Adrenal gland (tissue), 12 donors: ENCODE measurements around the gene EXD3. TPM values are rescaled to one million over a fixed set of nuclear protein-coding genes. Genes with fewer than 3 reads are reported as not detected.

Source experiments
- DNase-seq, 7 donors: peaks; one replicate each; pipeline ENCODE4 v3.0.0-alpha.2; 2019 to 2020
- H3K27ac ChIP-seq, 5 donors: fragments of 200-600 bp; sonication (generic) in 4 of 5; 1 replicate in 3 of 5; 2 replicates in 2 of 5; pipeline versions ENCODE4 v1.5.1 to v1.8.0; 2016 to 2020; ENCODE audit warnings: mild to moderate bottlenecking in 1 of 5
- H3K27me3 ChIP-seq: fragments of 200-600 bp; 2 replicates; pipeline ENCODE4 v1.8.0; 2021
- H3K36me3 ChIP-seq, 2 donors: fragments of 200-600 bp; replicated peaks in 1 of 2; 1 replicate in 1 of 2; 2 replicates in 1 of 2; pipeline versions ENCODE4 v1.5.1 to v1.8.0; 2018 to 2022
- H3K4me1 ChIP-seq, 2 donors: fragments of 200-600 bp; replicated peaks in 1 of 2; 1 replicate in 1 of 2; 2 replicates in 1 of 2; pipeline versions ENCODE4 v1.5.1 to v1.8.0; 2018 to 2021
- H3K4me3 ChIP-seq, 4 donors: fragments of 200-600 bp; sonication (generic) in 3 of 4; one replicate each; pipeline ENCODE4 v1.5.1; 2016 to 2018
- H3K9me3 ChIP-seq, 3 donors: fragments of 200-600 bp; sonication (generic) in 1 of 3; replicated peaks in 1 of 3; 1 replicate in 2 of 3; 2 replicates in 1 of 3; pipeline versions ENCODE4 v1.5.1 to v1.8.0; 2016 to 2021
- CTCF ChIP-seq, 6 experiments: fragments of 450-650 bp in 4 of 6; fragments of 200-600 bp in 2 of 6; sonication (generic) in 1 of 6; IDR thresholded peaks; 1 replicate in 5 of 6; 2 replicates in 1 of 6; pipeline versions ENCODE4 v1.5.1 to v1.8.0; 2016 to 2021; ENCODE audit warnings: antibody characterized with exemption in 6 of 6, mild to moderate bottlenecking in 2 of 6, moderate library complexity in 1 of 6
- POLR2A ChIP-seq, 2 donors: fragments of 450-650 bp; IDR thresholded peaks; one replicate each; pipeline ENCODE4 v1.6.1; 2017; ENCODE audit warnings: antibody characterized with exemption in 2 of 2, mild to moderate bottlenecking in 2 of 2, moderate library complexity in 1 of 2
- WGBS, 4 donors: extraction: QIAGEN DNeasy Blood & Tissue Kit in 2 of 4; methylation state at CpG; one replicate each; pipeline versions ENCODE4 v1.1.5 to v1.1.7; 2013 to 2017; 5-methylcytosine and 5-hydroxymethylcytosine counted together
- intact Hi-C, 2 donors: fragments of 100-400 bp; cut with DNase I; formaldehyde crosslinking; loops; one replicate each; pipeline versions ENCODE4 v1.14.1 to v1.15.0; 2022 to 2023
- polyA plus RNA-seq, 3 donors: library from polyadenylated mRNA; stranded (reverse); fragments of 200-250 nt in 2 of 3; fragments of 350-450 nt in 1 of 3; fragmentation: Illumina TruSeq in 1 of 3; extraction: RNeasy Lipid Tissue Mini Kit (QIAGEN cat#74804) in 1 of 3; gene quantifications; one replicate each; pipeline ENCODE4 v1.2.3, GENCODE V29; 2013 to 2014
- total RNA-seq, 9 donors: library from RNA; depleted of rRNA in 4 of 9; stranded (reverse); fragments of >200 nt in 4 of 9; fragments of 120-200 nt in 1 of 9; fragmentation: NEBNext Ultra II Directional in 1 of 9; extraction: Animal tissue kit (Norgen Biotek cat#: 25700) in 1 of 9; gene quantifications; one replicate each; pipeline versions ENCODE4 v1.1.0 to v1.2.4, GENCODE V29; 2013 to 2023
- donor health status: healthy with polysubstance abuse.
- donor health status: Bipolar disorder and iron deficiency.
- donor health status: DM: yes; HTN: yes; CAD: no.
- donor health status: DM: no; HTN: no; CAD: no.
- donor health status: DM: no; HTN: no; CAD: no.
- donor health status: DM: yes; HTN: yes; CAD: no.

EXD3 gene
- total and polyA plus RNA-seq, 12 donors: 1.2 to 111 (median 23.9) TPM

GRCh38 chr9:137457406-137458193 lies 34.6 kb upstream of the EXD3 start:
- WGBS, 4 donors: 90 to 99% (median 92%) methylated on average over 13 to 44 of the region's 44 CpGs
- Histone ChIP-seq H3K27ac (peak overlapping the region in 2 of 5 donors; percentile 30 to 85), H3K4me1 (peaks cover 25 to 27% of the 10 kb centered on the region in 2 donors), H3K4me3 (peak overlapping the region in 1 of 4 donors; percentile 80), H3K36me3 (peaks cover 0 to 7% of the 10 kb centered on the region in 2 donors), H3K9me3 (no peaks in the 10 kb centered on the region), H3K27me3 (no peaks in the 10 kb centered on the region)
- intact Hi-C loops: no loop called here
- DNase-seq: peak in 4 of 7 donors; percentile 8 to 38 (median 20)
- TF ChIP-seq POLR2A (IDR thresholded peaks at IDR 0.05) (no peak), CTCF (IDR thresholded peaks at IDR 0.05) (no peak)

DNA sequence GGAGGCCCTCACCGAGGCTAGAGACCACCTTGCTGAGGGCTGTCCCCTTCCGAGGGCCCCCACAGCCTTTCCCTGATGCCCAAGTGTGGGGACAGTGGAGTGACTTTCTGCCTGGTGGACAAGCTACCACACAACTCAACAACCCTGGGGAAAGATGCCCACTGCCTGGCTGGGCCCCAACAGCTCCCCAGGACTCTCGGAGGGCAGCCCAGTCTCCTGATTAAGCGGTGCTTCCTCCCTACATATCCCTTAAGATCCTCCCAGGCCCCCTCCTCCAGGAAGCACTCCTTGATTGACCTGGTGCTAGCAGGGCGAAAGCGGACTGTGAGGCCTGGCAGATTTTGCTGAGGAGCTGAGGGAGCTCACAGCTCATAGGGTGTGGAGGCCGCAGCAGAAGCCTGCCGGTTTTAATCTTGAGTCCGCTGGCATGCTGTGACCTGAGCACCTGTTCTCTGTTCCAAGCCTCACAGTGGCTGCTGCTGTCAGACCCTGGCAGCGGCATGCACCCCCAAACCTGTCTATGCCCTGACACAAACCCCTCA lies 34.0 kb upstream of the EXD3 start:
- intact Hi-C loops: no loop called here
- peak in 4 of 7 donors; percentile 7 to 27 (median 18) for DNase-seq
- TF ChIP-seq CTCF (IDR thresholded peaks at IDR 0.05) (no peak), POLR2A (IDR thresholded peaks at IDR 0.05) (no peak)
- H3K9me3 ChIP-seq: no peaks in the 10 kb centered on the region
- H3K4me3 ChIP-seq: no peak overlapping the region
- peaks cover 25 to 27% of the 10 kb centered on the region in 2 donors for H3K4me1 ChIP-seq
- 82 to 94% (median 89%) methylated on average over 5 to 10 of the region's 10 CpGs for WGBS, 4 donors
- peak overlapping the region in 2 of 5 donors; percentile 21 to 76 for H3K27ac ChIP-seq
- H3K36me3 ChIP-seq: peaks cover 0 to 9% of the 10 kb centered on the region in 2 donors
- no peaks in the 10 kb centered on the region for H3K27me3 ChIP-seq

DNA sequence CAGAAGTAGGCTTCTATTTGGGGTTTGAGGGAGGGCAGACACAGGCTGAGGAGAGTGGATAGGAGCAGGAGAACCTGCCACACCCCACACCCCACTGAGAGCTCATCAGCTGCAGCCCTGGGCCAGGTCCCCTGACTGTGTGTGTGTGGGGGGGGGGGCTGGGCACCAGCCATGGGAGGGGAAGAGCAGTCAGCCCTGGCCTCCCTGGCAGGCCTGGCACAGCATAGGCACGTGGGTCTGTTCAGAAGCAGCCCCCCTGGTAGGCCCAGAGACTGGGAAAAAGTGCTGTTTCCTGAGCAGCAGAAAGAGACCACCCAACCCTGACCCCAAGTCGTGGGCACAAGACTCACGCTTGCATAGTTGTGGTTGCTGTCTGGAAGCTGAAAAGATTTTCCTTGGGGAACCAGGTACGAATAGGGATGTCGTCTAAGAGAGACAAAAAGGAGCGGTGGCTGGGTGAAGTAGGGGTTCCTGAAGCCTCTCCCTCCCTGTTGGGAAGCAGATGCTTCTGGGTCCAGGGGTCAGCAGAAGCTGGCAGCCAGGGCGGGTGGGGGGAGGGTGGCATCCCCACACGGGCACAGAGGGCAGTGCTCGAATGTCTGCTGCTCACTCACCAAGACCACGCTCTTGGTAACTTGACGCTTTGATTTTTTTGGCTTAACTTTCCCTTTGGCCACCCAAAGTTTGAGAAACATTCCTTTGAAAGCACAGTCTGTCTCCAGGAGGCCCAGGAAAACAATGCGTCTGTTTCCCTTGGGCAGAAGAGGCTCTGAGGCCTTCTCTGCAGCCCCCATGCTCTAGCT lies 33.3 kb upstream of the EXD3 start:
- Histone ChIP-seq H3K4me1 (peaks cover 25 to 27% of the 10 kb centered on the region in 2 donors), H3K4me3 (no peak overlapping the region), H3K27me3 (no peaks in the 10 kb centered on the region), H3K9me3 (no peaks in the 10 kb centered on the region), H3K27ac (peak overlapping the region in 2 of 5 donors; percentile 21 to 76), H3K36me3 (peaks cover 0 to 9% of the 10 kb centered on the region in 2 donors)
- WGBS, 4 donors: 83 to 87% (median 85%) methylated on average over 12 of the region's 12 CpGs
- intact Hi-C loops: no loop called here
- TF ChIP-seq CTCF (IDR thresholded peaks at IDR 0.05) (no peak), POLR2A (IDR thresholded peaks at IDR 0.05) (no peak)
- peak in 2 of 7 donors; percentile 6 to 13 for DNase-seq
